ENCODE data around the gene ST8SIA4.

The ST8SIA4 gene

DNA sequence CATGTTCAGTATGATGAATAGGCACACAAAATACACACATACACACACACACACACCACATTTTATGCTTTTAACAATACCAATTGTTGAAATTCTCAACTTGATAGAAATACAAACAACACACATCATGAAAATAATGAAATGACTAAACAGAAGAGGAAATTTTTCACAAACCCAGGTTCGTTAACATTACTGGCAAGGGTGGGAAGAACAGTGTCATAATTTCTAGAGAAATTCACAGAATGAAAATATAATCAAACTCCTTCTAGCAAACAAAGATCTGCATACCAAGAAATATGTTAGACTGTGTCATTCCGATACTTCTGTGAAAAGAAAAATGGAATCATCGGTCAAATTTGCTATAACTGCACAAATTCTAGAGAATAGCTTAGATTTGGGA lies 41.9 kb downstream of the ST8SIA4 start:
- Histone ChIP-seq H3K9me3 (ENCODE audit: control insufficient read depth, low read depth, low read length) (no peaks in the 10 kb centered on the region), H3K4me1 (ENCODE audit: control insufficient read depth, low read depth, low read length) (no peaks in the 10 kb centered on the region), H3K27ac (ENCODE audit: low read length) (no peak overlapping the region), H3K4me3 (ENCODE audit: low read length) (no peak overlapping the region), H3K27me3 (ENCODE audit: control insufficient read depth, insufficient read depth, low read length) (no peaks in the 10 kb centered on the region), H3K36me3 (ENCODE audit: control insufficient read depth, low read depth, low read length) (no peaks in the 10 kb centered on the region), H3K9ac (ENCODE audit: low read length) (no peak overlapping the region)

- Histone ChIP-seq H3K27me3 (ENCODE audit: control insufficient read depth, insufficient read depth, low read length) (no peaks in the 10 kb centered on the region), H3K4me1 (ENCODE audit: control insufficient read depth, low read depth, low read length) (no peaks in the 10 kb centered on the region), H3K9ac (ENCODE audit: low read length) (no peak overlapping the region), H3K36me3 (ENCODE audit: control insufficient read depth, low read depth, low read length) (no peaks in the 10 kb centered on the region), H3K27ac (ENCODE audit: low read length) (no peak overlapping the region), H3K9me3 (ENCODE audit: control insufficient read depth, low read depth, low read length) (no peaks in the 10 kb centered on the region), H3K4me3 (ENCODE audit: low read length) (no peak overlapping the region)
Measured at GRCh38 chr5:100860407-100860806, 42.7 kb downstream of the ST8SIA4 start.

DNA sequence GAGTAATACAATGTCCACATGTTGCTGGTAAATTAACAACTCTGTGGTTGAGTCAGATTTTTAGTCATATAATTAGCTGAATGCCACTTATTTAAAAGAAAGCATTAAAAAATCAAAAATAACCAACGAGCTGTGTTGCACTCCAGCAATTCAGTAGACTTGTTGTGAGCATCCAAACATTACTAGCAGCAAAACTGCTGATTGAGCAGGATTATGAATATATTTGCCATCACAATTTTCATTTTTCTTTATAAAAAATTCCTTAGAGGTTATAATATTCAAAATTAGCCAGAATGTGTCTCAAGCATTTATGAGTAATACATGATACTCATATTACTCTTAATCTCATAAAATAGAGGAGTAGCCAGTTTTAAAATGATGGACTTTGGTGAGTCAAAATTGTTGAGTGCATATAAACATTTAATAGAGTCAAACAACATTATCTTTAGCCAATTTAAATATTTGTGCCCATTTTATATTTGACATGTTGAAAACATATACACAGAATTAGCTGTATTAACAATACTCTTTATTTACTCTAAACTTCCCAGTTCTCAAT lies 44.0 kb downstream of the ST8SIA4 start:
- Histone ChIP-seq H3K4me3 (ENCODE audit: low read length) (no peak overlapping the region), H3K27ac (ENCODE audit: low read length) (no peak overlapping the region), H3K9me3 (ENCODE audit: control insufficient read depth, low read depth, low read length) (no peaks in the 10 kb centered on the region), H3K27me3 (ENCODE audit: control insufficient read depth, insufficient read depth, low read length) (no peaks in the 10 kb centered on the region), H3K4me1 (ENCODE audit: control insufficient read depth, low read depth, low read length) (no peaks in the 10 kb centered on the region), H3K36me3 (ENCODE audit: control insufficient read depth, low read depth, low read length) (no peaks in the 10 kb centered on the region), H3K9ac (ENCODE audit: low read length) (no peak overlapping the region)

GRCh38 chr5:100856462-100856861 lies 46.6 kb downstream of the ST8SIA4 start:
- H3K4me1 ChIP-seq (ENCODE audit: control insufficient read depth, low read depth, low read length), result no peaks in the 10 kb centered on the region
- H3K27me3 ChIP-seq (ENCODE audit: control insufficient read depth, insufficient read depth, low read length), result no peaks in the 10 kb centered on the region
- no peak overlapping the region for H3K27ac ChIP-seq (ENCODE audit: low read length)
- H3K36me3 ChIP-seq (ENCODE audit: control insufficient read depth, low read depth, low read length), result no peaks in the 10 kb centered on the region
- no peak overlapping the region for H3K4me3 ChIP-seq (ENCODE audit: low read length)
- H3K9me3 ChIP-seq (ENCODE audit: control insufficient read depth, low read depth, low read length), result no peaks in the 10 kb centered on the region
- no peak overlapping the region for H3K9ac ChIP-seq (ENCODE audit: low read length)

GRCh38 chr5:100855937-100856430 lies 47.1 kb downstream of the ST8SIA4 start:
- H3K27ac ChIP-seq (ENCODE audit: low read length), result no peak overlapping the region
- H3K4me1 ChIP-seq (ENCODE audit: control insufficient read depth, low read depth, low read length), result no peaks in the 10 kb centered on the region
- no peaks in the 10 kb centered on the region for H3K36me3 ChIP-seq (ENCODE audit: control insufficient read depth, low read depth, low read length)
- H3K4me3 ChIP-seq (ENCODE audit: low read length), result no peak overlapping the region
- H3K9me3 ChIP-seq (ENCODE audit: control insufficient read depth, low read depth, low read length), result no peaks in the 10 kb centered on the region
- H3K9ac ChIP-seq (ENCODE audit: low read length), result no peak overlapping the region
- H3K27me3 ChIP-seq (ENCODE audit: control insufficient read depth, insufficient read depth, low read length), result no peaks in the 10 kb centered on the region

DNA sequence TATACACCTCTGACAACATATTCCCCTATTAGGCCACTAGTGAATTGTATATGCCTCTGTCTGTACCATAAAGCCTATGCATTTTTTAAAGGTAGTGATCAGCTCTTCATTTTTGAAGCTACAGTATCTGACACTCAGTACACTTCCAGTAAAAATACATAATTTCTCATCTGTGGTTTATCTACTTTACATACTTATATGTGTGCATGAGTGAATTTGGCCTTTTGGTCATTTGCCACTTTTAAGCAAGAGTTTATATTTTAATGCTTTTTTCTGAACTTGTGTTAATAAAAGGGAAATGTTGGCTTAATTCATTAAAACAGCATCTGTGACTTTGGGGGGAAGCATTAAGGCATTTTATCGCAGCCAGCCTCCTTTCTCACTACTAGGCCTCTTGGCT lies 47.8 kb downstream of the ST8SIA4 start:
- no peak overlapping the region for H3K4me3 ChIP-seq (ENCODE audit: low read length)
- no peaks in the 10 kb centered on the region for H3K4me1 ChIP-seq (ENCODE audit: control insufficient read depth, low read depth, low read length)
- no peaks in the 10 kb centered on the region for H3K9me3 ChIP-seq (ENCODE audit: control insufficient read depth, low read depth, low read length)
- H3K27me3 ChIP-seq (ENCODE audit: control insufficient read depth, insufficient read depth, low read length), result no peaks in the 10 kb centered on the region
- no peak overlapping the region for H3K9ac ChIP-seq (ENCODE audit: low read length)
- H3K36me3 ChIP-seq (ENCODE audit: control insufficient read depth, low read depth, low read length), result no peaks in the 10 kb centered on the region
- no peak overlapping the region for H3K27ac ChIP-seq (ENCODE audit: low read length)

DNA sequence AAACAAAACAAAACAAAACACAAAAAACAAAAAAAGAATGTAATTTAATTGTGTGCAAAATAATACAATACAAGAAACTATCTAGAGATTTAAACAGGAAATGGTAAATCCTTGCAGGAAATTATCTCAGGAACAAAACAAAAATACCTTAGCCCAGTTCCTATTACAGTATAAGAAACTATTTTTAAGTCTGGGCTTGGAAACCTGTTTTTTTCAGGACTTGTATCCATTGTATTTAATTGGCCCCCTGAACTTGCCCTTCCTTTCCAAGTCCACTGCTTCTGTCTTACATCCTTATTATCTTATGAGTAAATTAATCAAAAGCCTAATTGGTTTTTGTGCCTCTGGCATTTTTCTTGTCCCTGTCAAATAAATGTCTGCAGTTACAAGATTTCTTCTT lies 48.5 kb downstream of the ST8SIA4 start:
- Histone ChIP-seq H3K4me1 (ENCODE audit: control insufficient read depth, low read depth, low read length) (no peaks in the 10 kb centered on the region), H3K36me3 (ENCODE audit: control insufficient read depth, low read depth, low read length) (no peaks in the 10 kb centered on the region), H3K27me3 (ENCODE audit: control insufficient read depth, insufficient read depth, low read length) (no peaks in the 10 kb centered on the region), H3K9me3 (ENCODE audit: control insufficient read depth, low read depth, low read length) (no peaks in the 10 kb centered on the region), H3K4me3 (ENCODE audit: low read length) (no peak overlapping the region), H3K27ac (ENCODE audit: low read length) (no peak overlapping the region), H3K9ac (ENCODE audit: low read length) (no peak overlapping the region)

- no peak overlapping the region for H3K9ac ChIP-seq (ENCODE audit: low read length)
Measured at GRCh38 chr5:100853582-100853981, 49.5 kb downstream of the ST8SIA4 start.

DNA sequence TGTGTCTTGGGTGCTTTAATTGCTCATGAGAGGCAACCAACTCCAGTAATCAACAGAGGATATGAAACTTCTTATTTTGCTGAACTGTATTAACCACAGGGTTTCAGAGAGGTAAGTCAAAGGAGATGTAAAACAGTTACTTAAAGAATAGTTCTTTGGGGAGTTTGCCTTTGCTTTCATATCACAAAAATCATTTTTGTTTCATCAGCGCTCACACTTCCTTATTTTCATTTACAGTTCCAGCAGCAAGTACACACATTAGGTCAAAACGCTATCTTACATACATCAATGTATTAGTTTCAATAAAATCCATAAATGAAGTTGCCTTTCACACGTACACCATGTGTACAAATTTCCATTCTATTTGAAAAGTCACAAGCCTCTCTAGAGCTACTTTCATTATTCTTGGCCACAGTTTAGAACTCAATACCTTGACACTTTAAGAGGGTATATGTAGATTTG lies 50.1 kb downstream of the ST8SIA4 start:
- Histone ChIP-seq H3K4me1 (ENCODE audit: control insufficient read depth, low read depth, low read length) (no peaks in the 10 kb centered on the region), H3K36me3 (ENCODE audit: control insufficient read depth, low read depth, low read length) (no peaks in the 10 kb centered on the region), H3K4me3 (ENCODE audit: low read length) (no peak overlapping the region), H3K9ac (ENCODE audit: low read length) (no peak overlapping the region), H3K27me3 (ENCODE audit: control insufficient read depth, insufficient read depth, low read length) (no peaks in the 10 kb centered on the region), H3K27ac (ENCODE audit: low read length) (no peak overlapping the region), H3K9me3 (ENCODE audit: control insufficient read depth, low read depth, low read length) (no peaks in the 10 kb centered on the region)

More at GRCh38 chr5:100853582-100853981, 49.5 kb downstream of the ST8SIA4 start:
- no peaks in the 10 kb centered on the region for H3K9me3 ChIP-seq (ENCODE audit: control insufficient read depth, low read depth, low read length)
- no peaks in the 10 kb centered on the region for H3K4me1 ChIP-seq (ENCODE audit: control insufficient read depth, low read depth, low read length)
- no peak overlapping the region for H3K27ac ChIP-seq (ENCODE audit: low read length)
- H3K4me3 ChIP-seq (ENCODE audit: low read length), result no peak overlapping the region
- H3K27me3 ChIP-seq (ENCODE audit: control insufficient read depth, insufficient read depth, low read length), result no peaks in the 10 kb centered on the region
- no peaks in the 10 kb centered on the region for H3K36me3 ChIP-seq (ENCODE audit: control insufficient read depth, low read depth, low read length)

DNA sequence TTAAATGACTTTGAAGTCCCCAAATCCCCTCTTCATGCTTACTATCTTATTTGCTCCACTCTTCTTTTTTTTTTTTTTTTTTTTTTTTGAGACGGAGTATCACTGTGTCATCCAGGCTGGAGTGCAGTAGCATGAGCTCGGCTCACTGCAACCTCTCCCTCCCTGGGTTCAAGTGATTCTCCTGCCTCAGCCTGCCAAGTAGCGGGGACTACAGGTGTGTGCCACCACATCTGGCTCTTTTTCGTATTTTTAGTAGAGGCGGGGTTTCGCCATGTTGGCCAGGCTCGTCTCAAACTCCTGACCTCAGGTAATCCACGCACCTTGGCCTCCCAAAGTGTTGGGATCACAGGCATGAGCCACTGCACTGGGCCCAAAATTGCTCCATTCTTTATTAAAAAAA lies 51.0 kb downstream of the ST8SIA4 start:
- Histone ChIP-seq H3K9ac (ENCODE audit: low read length) (no peak overlapping the region), H3K9me3 (ENCODE audit: control insufficient read depth, low read depth, low read length) (no peaks in the 10 kb centered on the region)

GRCh38 chr5:100846772-100847171 lies 56.3 kb downstream of the ST8SIA4 start:
- Histone ChIP-seq H3K9ac (ENCODE audit: low read length) (no peak overlapping the region), H3K9me3 (ENCODE audit: control insufficient read depth, low read depth, low read length) (no peaks in the 10 kb centered on the region)

More for the DNA sequence above, 51.0 kb downstream of the ST8SIA4 start:
- no peaks in the 10 kb centered on the region for H3K27me3 ChIP-seq (ENCODE audit: control insufficient read depth, insufficient read depth, low read length)
- H3K4me1 ChIP-seq (ENCODE audit: control insufficient read depth, low read depth, low read length), result no peaks in the 10 kb centered on the region
- no peak overlapping the region for H3K4me3 ChIP-seq (ENCODE audit: low read length)
- no peaks in the 10 kb centered on the region for H3K36me3 ChIP-seq (ENCODE audit: control insufficient read depth, low read depth, low read length)
- no peak overlapping the region for H3K27ac ChIP-seq (ENCODE audit: low read length)

GRCh38 chr5:100842080-100842479 lies 61.0 kb downstream of the ST8SIA4 start:
- Histone ChIP-seq H3K9ac (ENCODE audit: low read length) (no peak overlapping the region), H3K36me3 (ENCODE audit: control insufficient read depth, low read depth, low read length) (no peaks in the 10 kb centered on the region), H3K9me3 (ENCODE audit: control insufficient read depth, low read depth, low read length) (no peaks in the 10 kb centered on the region), H3K27me3 (ENCODE audit: control insufficient read depth, insufficient read depth, low read length) (no peaks in the 10 kb centered on the region), H3K4me3 (ENCODE audit: low read length) (no peak overlapping the region), H3K27ac (ENCODE audit: low read length) (no peak overlapping the region), H3K4me1 (ENCODE audit: control insufficient read depth, low read depth, low read length) (peaks cover 17% of the 10 kb centered on the region)

More at GRCh38 chr5:100846772-100847171, 56.3 kb downstream of the ST8SIA4 start:
- Histone ChIP-seq H3K27me3 (ENCODE audit: control insufficient read depth, insufficient read depth, low read length) (no peaks in the 10 kb centered on the region), H3K4me3 (ENCODE audit: low read length) (no peak overlapping the region), H3K36me3 (ENCODE audit: control insufficient read depth, low read depth, low read length) (no peaks in the 10 kb centered on the region), H3K27ac (ENCODE audit: low read length) (no peak overlapping the region), H3K4me1 (ENCODE audit: control insufficient read depth, low read depth, low read length) (peaks cover under 1% of the 10 kb centered on the region)
